Mucosa of descending colon (tissue), 3 donors: ENCODE measurements around the gene CBR3. TPM values are rescaled to one million over a fixed set of nuclear protein-coding genes. Genes with fewer than 3 reads are reported as not detected.
"Not testable (repeated sequence)": the region's sequence is repeated elsewhere in the genome, so short reads cannot be mapped to it uniquely, and the experiment has no call there.

ENCODE experiments used
- ATAC-seq: fragments of 200-7000 bp; cut with Tn5 transposase; one replicate; pipeline ENCODE4 v1.9.1; 2020; ENCODE audit warnings: mild to moderate bottlenecking, moderate library complexity
- DNase-seq, 3 donors: peaks; one replicate each; pipeline ENCODE4 v3.0.0-alpha.2; 2020
- H3K36me3 ChIP-seq: fragments of 200-600 bp; one replicate; pipeline ENCODE4 v1.8.0; 2021; ENCODE audit warnings: low read depth, mild to moderate bottlenecking
- H3K4me1 ChIP-seq: fragments of 200-600 bp; one replicate; pipeline ENCODE4 v1.8.0; 2021; ENCODE audit warnings: low read depth, mild to moderate bottlenecking
- H3K4me3 ChIP-seq: fragments of 200-600 bp; one replicate; pipeline ENCODE4 v1.8.0; 2021; ENCODE audit warnings: mild to moderate bottlenecking
- H3K9me3 ChIP-seq: fragments of 200-600 bp; one replicate; pipeline ENCODE4 v1.8.0; 2021; ENCODE audit warnings: mild to moderate bottlenecking
- CTCF ChIP-seq: fragments of 200-600 bp; IDR thresholded peaks from one replicate; pipeline ENCODE4 v1.8.0; 2022; ENCODE audit warnings: antibody characterized with exemption, mild to moderate bottlenecking
- intact Hi-C, 2 donors: fragments of 100-400 bp; cut with DNase I in 1 of 2; cut with micrococcal nuclease in 1 of 2; formaldehyde crosslinking; loops; one replicate each; pipeline versions ENCODE4 v1.11.0 to v1.11.1; 2022; cut with DNase I, micrococcal nuclease
- total RNA-seq, 3 donors: library from RNA; stranded (reverse); fragmentation: NEBNext Ultra II Directional in 2 of 3; extraction: Animal tissue kit (Norgen Biotek cat#: 25700) in 2 of 3; gene quantifications; one replicate each; pipeline versions ENCODE4 v1.2.1 to v1.2.4, GENCODE V29; 2021 to 2023
- donor health status: DM: no; HTN: no; CAD: no; lungs with moderate emphysema.
- donor health status: DM: no; HTN: no; CAD: no.
- donor health status: DM: no; HTN: yes; CAD: no.

CBR3 gene
- total RNA-seq, 3 donors from 2014 or later: 0.75 to 5.0 (median 4.1) TPM

- Histone ChIP-seq H3K36me3 (no peaks in the 10 kb centered on the region), H3K4me3 (no peak overlapping the region)
Measured at GRCh38 chr21:36096398-36097290, 38.2 kb upstream of the CBR3 start.

GRCh38 chr21:36097427-36098181 lies 37.3 kb upstream of the CBR3 start:
- peak; percentile 67 for ATAC-seq
- intact Hi-C loops: no loop called here
- no peak overlapping the region for H3K4me3 ChIP-seq
- no peak for DNase-seq
- no peak for TF ChIP-seq CTCF
- no peaks in the 10 kb centered on the region for H3K4me1 ChIP-seq
- H3K9me3 ChIP-seq: peaks cover 7% of the 10 kb centered on the region
- no peaks in the 10 kb centered on the region for H3K36me3 ChIP-seq

More at GRCh38 chr21:36096398-36097290, 38.2 kb upstream of the CBR3 start:
- DNase-seq (no peak), ATAC-seq (no peak)
- intact Hi-C loops: no loop called here
- Histone ChIP-seq H3K9me3 (peaks cover 7% of the 10 kb centered on the region), H3K4me1 (no peaks in the 10 kb centered on the region)
- no peak for TF ChIP-seq CTCF

- Histone ChIP-seq H3K4me3 (no peak overlapping the region), H3K4me1 (no peaks in the 10 kb centered on the region), H3K9me3 (peaks cover 7% of the 10 kb centered on the region), H3K36me3 (no peaks in the 10 kb centered on the region)
- ATAC-seq (no peak), DNase-seq (no peak)
- TF ChIP-seq CTCF: no peak
- intact Hi-C loops: no loop called here
Measured at GRCh38 chr21:36098182-36098532, 36.7 kb upstream of the CBR3 start.

GRCh38 chr21:36099000-36099399 lies 35.9 kb upstream of the CBR3 start:
- no peak for DNase-seq

GRCh38 chr21:36099695-36100211 lies 35.1 kb upstream of the CBR3 start:
- intact Hi-C loops, H3K9me3 ChIP-seq, H3K4me1 ChIP-seq, ATAC-seq, H3K4me3 ChIP-seq, DNase-seq, H3K36me3 ChIP-seq: not testable (repeated sequence)

More at GRCh38 chr21:36099000-36099399, 35.9 kb upstream of the CBR3 start:
- H3K4me1 ChIP-seq: no peaks in the 10 kb centered on the region
- no peak for ATAC-seq
- H3K9me3 ChIP-seq: peaks cover 1% of the 10 kb centered on the region
- no peaks in the 10 kb centered on the region for H3K36me3 ChIP-seq
- no peak overlapping the region for H3K4me3 ChIP-seq
- no peak for TF ChIP-seq CTCF
- intact Hi-C loops: no loop called here
